SJCRH30 (cell line): ENCODE results near the gene KIAA1671. TPM values are rescaled to one million over a fixed set of nuclear protein-coding genes. Genes with fewer than 3 reads are reported as not detected.

Experiments used
- DNase-seq, 2 experiments: peaks; one replicate each; pipeline ENCODE4 v3.0.0-alpha.2; 2015 to 2020
- H3K27ac ChIP-seq: fragments of 250-450 bp; sonication (Bioruptor Pico); 2 replicates; pipeline ENCODE4 v1.5.1; 2020; ENCODE audit warnings: mild to moderate bottlenecking, moderate library complexity
- H3K27me3 ChIP-seq: fragments of 250-450 bp; sonication (Bioruptor Pico); 2 replicates; pipeline ENCODE4 v1.5.1; 2020; ENCODE audit warnings: mild to moderate bottlenecking, moderate library complexity
- H3K36me3 ChIP-seq: fragments of 250-450 bp; sonication (Bioruptor Pico); 2 replicates; pipeline ENCODE4 v1.5.1; 2020; ENCODE audit warnings: mild to moderate bottlenecking, moderate library complexity
- H3K4me1 ChIP-seq: fragments of 250-450 bp; sonication (Bioruptor Pico); 2 replicates; pipeline ENCODE4 v1.5.1; 2020; ENCODE audit warnings: mild to moderate bottlenecking, moderate library complexity
- H3K4me3 ChIP-seq: fragments of 250-450 bp; sonication (Bioruptor Pico); 2 replicates; pipeline ENCODE4 v1.5.1; 2020; ENCODE audit warnings: mild to moderate bottlenecking, moderate library complexity
- H3K9me3 ChIP-seq: fragments of 250-450 bp; sonication (Bioruptor Pico); replicated peaks from 2 replicates; pipeline ENCODE4 v1.5.1; 2020; ENCODE audit warnings: mild to moderate bottlenecking, moderate library complexity
- total RNA-seq: library from RNA; depleted of rRNA; stranded (reverse); fragments of >200 nt; shearing (Covaris generic); gene quantifications from 2 replicates; pipeline ENCODE4 v1.2.3, GENCODE V29; 2014

KIAA1671 gene
- total RNA-seq, 1 experiment from 2014 or later, result 19.7 TPM

GRCh38 chr22:25002241-25002985 lies 49.9 kb downstream of the KIAA1671 start:
- no peaks in the 10 kb centered on the region for H3K9me3 ChIP-seq
- no peaks in the 10 kb centered on the region; the same call in 1 of the 2 replicates for H3K4me1 ChIP-seq
- no peak for DNase-seq
- no peak overlapping the region for H3K4me3 ChIP-seq
- H3K27me3 ChIP-seq, result no peaks in the 10 kb centered on the region
- no peaks in the 10 kb centered on the region for H3K36me3 ChIP-seq
- no peak overlapping the region for H3K27ac ChIP-seq

DNA sequence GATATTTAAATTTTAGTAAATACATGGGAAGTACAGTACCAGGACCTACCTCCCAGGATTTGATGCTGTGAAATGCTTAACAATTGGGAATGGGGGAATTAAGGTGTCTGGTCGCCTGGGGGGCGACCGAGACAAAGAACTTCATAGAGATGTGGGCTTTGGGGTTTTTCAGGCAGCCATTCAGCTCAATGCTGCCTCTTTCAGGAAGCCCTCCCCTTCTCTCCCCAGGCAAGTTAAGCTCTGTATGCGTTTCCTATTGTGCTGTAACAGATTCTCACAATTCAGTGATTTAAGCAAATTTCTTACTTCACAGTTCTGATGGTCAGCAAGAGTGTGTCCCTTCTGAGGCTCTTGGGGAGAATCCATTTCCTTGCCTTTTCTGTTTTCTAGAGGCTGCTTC lies 53.8 kb downstream of the KIAA1671 start:
- Histone ChIP-seq H3K27ac (no peak overlapping the region), H3K4me3 (no peak overlapping the region), H3K4me1 (no peaks in the 10 kb centered on the region; the same call in 1 of the 2 replicates), H3K9me3 (no peaks in the 10 kb centered on the region), H3K36me3 (no peaks in the 10 kb centered on the region), H3K27me3 (no peaks in the 10 kb centered on the region)
- no peak for DNase-seq

GRCh38 chr22:25007444-25008106 lies 55.1 kb downstream of the KIAA1671 start:
- no peak overlapping the region for H3K4me3 ChIP-seq
- H3K27ac ChIP-seq, result no peak overlapping the region
- no peaks in the 10 kb centered on the region for H3K36me3 ChIP-seq
- no peaks in the 10 kb centered on the region for H3K9me3 ChIP-seq
- no peaks in the 10 kb centered on the region for H3K4me1 ChIP-seq
- DNase-seq, result no peak
- no peaks in the 10 kb centered on the region for H3K27me3 ChIP-seq

DNA sequence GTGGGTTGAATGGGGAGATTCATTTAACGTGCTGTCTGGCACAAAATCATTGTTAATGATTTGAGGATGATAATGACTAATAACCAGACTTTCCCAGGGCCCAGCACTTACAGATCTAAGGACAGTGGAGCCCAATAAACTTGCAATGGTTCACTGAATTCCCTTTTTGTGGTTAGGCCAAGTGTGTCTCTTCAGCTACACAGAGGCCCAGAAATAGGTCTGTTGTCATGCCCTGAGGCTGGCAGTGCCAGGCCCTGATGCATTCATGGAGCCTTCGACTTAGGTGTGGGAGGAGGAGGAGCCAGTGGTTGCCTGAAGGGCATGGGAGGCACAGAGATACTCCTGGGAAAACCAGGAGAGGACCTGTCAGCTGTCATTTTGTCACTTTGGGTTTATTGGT lies 56.1 kb downstream of the KIAA1671 start:
- Histone ChIP-seq H3K36me3 (no peaks in the 10 kb centered on the region), H3K27ac (no peak overlapping the region), H3K9me3 (no peaks in the 10 kb centered on the region), H3K27me3 (no peaks in the 10 kb centered on the region), H3K4me1 (no peaks in the 10 kb centered on the region), H3K4me3 (no peak overlapping the region)
- DNase-seq, result no peak

DNA sequence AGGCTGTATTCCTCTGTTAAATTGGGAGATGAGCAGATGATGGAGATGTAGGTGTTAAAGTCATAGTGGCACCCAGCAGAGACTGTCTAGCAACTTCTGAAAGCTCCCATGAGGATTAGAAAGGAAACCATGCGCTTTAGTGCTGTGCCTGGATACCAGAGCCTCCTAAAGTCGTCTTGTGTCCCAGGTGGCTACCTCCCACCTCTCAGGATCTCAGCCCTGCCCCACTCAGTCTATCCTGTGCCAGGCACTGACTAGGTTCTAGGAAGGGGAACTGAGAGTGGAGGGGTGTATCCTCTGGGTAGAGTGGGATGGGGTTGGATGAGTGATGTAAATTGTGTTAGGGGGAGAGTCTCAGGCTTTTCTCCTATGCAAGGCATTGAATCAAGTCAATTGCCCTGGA lies 60.2 kb downstream of the KIAA1671 start:
- Histone ChIP-seq H3K27me3 (no peaks in the 10 kb centered on the region), H3K4me1 (peaks cover 6% of the 10 kb centered on the region; the same call in 1 of the 2 replicates), H3K36me3 (no peaks in the 10 kb centered on the region), H3K9me3 (no peaks in the 10 kb centered on the region), H3K4me3 (no peak overlapping the region), H3K27ac (no peak overlapping the region)
- DNase-seq, result no peak

DNA sequence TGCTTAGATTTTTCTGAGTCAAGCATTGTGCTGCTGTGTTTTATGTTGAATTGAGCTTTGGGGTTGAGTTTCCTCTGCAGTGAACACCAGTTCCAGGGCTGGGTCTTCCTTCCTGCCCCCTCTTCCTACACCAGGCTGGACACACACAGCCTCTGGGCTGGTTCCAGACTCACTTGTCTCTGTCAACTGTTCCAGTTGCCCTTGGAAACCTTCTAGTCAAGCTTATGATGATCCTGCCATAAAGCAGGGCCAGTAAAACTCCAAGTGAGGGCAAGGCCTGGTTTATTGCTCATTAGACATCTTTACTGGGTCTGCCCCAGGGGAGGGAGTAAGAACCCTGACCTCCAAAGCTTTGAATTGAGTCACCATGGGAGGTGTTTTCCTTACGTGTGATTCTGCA lies 61.1 kb downstream of the KIAA1671 start:
- Histone ChIP-seq H3K9me3 (no peaks in the 10 kb centered on the region), H3K4me3 (no peak overlapping the region), H3K27me3 (no peaks in the 10 kb centered on the region), H3K27ac (no peak overlapping the region), H3K36me3 (no peaks in the 10 kb centered on the region), H3K4me1 (peaks cover 6% of the 10 kb centered on the region; the same call in 1 of the 2 replicates)
- DNase-seq, result no peak

- Histone ChIP-seq H3K27me3 (no peaks in the 10 kb centered on the region; the same call in 1 of the 2 replicates), H3K9me3 (no peaks in the 10 kb centered on the region; the same call in 1 of the 2 replicates), H3K27ac (no peak overlapping the region; the same call in 1 of the 2 replicates), H3K4me3 (no peak overlapping the region), H3K4me1 (peaks cover 6% of the 10 kb centered on the region; the same call in 1 of the 2 replicates), H3K36me3 (no peaks in the 10 kb centered on the region)
- DNase-seq, result peak in 1 of 2 experiments; percentile 47
These were observed 62.6 kb downstream of the KIAA1671 start for GRCh38 chr22:25014896-25015755.

DNA sequence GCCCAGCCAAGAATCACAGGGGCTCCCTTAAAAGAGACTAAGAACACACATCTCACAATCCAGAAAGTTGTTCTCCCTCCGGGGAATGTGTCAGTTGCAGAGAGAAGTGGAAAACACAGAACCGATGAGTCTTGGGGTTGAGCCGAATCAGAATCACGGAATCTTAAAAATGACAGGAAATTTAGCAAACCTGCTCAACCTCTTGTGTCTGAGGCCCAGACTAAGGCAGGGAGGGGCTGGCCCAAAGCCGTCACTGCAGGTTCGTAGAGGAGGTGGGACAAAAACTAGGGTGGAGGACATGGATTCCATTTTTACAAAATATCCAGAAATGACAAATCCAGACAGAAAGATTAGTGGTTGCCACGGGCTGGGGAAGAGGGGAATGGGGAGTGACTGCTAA lies 63.8 kb downstream of the KIAA1671 start:
- H3K4me3 ChIP-seq, result no peak overlapping the region
- peaks cover 6% of the 10 kb centered on the region; the same call in 1 of the 2 replicates for H3K4me1 ChIP-seq
- H3K27me3 ChIP-seq, result no peaks in the 10 kb centered on the region; the same call in 1 of the 2 replicates
- H3K36me3 ChIP-seq, result no peaks in the 10 kb centered on the region
- H3K9me3 ChIP-seq, result no peaks in the 10 kb centered on the region; the same call in 1 of the 2 replicates
- no peak overlapping the region for H3K27ac ChIP-seq
- no peak for DNase-seq

DNA sequence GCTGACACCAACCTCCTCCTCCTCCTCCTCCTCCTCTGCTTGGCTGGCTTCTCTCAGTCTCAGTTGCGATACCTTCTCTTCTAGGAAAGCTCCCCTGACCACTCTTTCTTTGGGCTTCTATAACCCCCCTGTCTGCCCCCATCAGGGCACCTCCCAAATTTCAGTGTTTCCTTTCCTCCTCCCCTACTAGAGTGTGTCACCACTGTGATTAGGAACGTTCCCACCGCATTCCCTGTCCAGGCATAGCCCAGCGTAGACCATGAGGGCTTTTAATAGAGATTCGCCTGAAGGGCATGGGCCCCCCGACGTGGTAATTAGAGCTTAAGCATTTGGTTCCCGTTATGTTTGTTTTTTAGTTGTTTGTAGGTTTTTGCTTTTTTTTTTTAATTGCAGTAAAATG lies 65.5 kb downstream of the KIAA1671 start:
- Histone ChIP-seq H3K27me3 (peaks cover 2% of the 10 kb centered on the region), H3K4me3 (no peak overlapping the region), H3K9me3 (no peaks in the 10 kb centered on the region; the same call in 1 of the 2 replicates), H3K36me3 (no peaks in the 10 kb centered on the region), H3K27ac (no peak overlapping the region), H3K4me1 (peaks cover 9% of the 10 kb centered on the region)
- DNase-seq, result no peak

DNA sequence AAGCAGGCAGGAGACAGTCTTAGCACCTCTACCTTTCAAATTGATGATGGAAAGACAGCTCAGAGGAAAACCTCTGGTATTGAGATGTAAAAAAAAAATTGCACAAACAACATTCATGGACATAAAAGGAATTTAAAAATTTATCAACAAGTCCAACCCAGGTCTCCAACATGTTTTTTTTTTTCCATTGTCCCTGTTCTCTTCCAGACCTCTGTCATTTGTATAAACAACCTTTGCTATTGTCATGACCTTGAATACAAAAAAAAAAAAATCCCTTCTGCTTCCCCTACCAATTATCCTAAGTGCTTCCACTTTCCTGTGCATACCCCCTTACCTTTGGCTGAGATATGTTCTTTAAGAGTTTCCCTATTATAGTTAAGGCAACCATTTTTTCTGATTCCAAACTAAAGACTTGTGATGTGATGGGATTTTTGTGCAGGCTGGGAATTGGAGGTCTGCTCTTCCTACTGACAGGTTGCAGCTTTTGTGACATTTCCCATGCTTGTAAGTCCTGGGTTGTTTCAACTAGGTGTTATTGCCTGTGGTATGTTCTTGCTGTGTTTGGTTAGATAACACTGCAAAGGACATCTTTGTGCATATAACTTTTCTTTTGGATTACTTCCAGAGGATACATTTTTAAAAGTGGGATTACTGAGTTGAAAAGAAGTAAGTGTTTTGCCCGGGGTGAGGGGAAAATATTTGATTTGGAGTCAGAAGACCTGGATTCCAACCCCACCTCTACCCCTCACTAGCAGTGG lies 67.1 kb downstream of the KIAA1671 start:
- no peaks in the 10 kb centered on the region for H3K36me3 ChIP-seq
- no peak for DNase-seq
- peaks cover 2% of the 10 kb centered on the region for H3K27me3 ChIP-seq
- H3K4me3 ChIP-seq, result no peak overlapping the region
- H3K9me3 ChIP-seq, result no peaks in the 10 kb centered on the region; the same call in 1 of the 2 replicates
- H3K4me1 ChIP-seq, result peaks cover 9% of the 10 kb centered on the region
- no peak overlapping the region for H3K27ac ChIP-seq

DNA sequence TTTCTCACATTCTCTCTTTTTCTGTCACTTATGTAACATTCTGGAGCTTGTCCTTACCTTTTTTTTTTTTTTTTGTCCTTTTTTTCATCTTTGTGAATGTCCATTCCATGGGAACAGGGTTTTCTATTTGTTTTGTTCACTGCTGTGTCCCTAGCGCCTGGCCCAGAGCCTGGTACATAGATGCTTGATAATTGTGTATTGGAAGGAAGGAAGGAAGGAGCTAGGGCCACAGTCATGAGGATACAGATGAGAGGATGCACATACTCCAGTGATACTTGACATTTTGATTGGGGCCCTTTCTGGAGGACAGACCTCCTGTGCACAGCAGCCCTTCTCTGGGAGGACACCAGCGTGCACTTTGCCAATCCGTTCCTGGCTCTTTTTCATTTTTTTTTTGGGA lies 68.9 kb downstream of the KIAA1671 start:
- Histone ChIP-seq H3K4me1 (peaks cover 11% of the 10 kb centered on the region), H3K4me3 (no peak overlapping the region), H3K9me3 (no peaks in the 10 kb centered on the region; the same call in 1 of the 2 replicates), H3K27ac (no peak overlapping the region), H3K36me3 (no peaks in the 10 kb centered on the region), H3K27me3 (peaks cover 2% of the 10 kb centered on the region)
- no peak for DNase-seq

GRCh38 chr22:25021976-25022711 lies 69.6 kb downstream of the KIAA1671 start:
- Histone ChIP-seq H3K4me1 (peaks cover 11% of the 10 kb centered on the region), H3K4me3 (no peak overlapping the region), H3K9me3 (no peaks in the 10 kb centered on the region; the same call in 1 of the 2 replicates), H3K27ac (no peak overlapping the region), H3K27me3 (peaks cover 2% of the 10 kb centered on the region), H3K36me3 (no peaks in the 10 kb centered on the region)
- peak in 1 of 2 experiments; percentile 26 for DNase-seq

- peaks cover 2% of the 10 kb centered on the region for H3K27me3 ChIP-seq
- no peaks in the 10 kb centered on the region; the same call in 1 of the 2 replicates for H3K9me3 ChIP-seq
- H3K27ac ChIP-seq, result no peak overlapping the region
- no peak overlapping the region for H3K4me3 ChIP-seq
- H3K4me1 ChIP-seq, result peaks cover 11% of the 10 kb centered on the region
- no peak for DNase-seq
- no peaks in the 10 kb centered on the region for H3K36me3 ChIP-seq
These were observed 71.4 kb downstream of the KIAA1671 start for GRCh38 chr22:25023879-25024278.
